Neuronal stem cell (in vitro differentiated cells): Measurements from ENCODE around the gene PLAGL1.

Source experiments
- DNase-seq: peaks from one replicate; pipeline ENCODE4 v3.0.0-alpha.2; 2013; ENCODE audit warnings: low spot score
- H2AFZ ChIP-seq: one replicate; pipeline ENCODE4 v1.6.1; 2013; ENCODE audit warnings: mild to moderate bottlenecking, low read length, inconsistent platforms
- H2AK5ac ChIP-seq: 2 replicates; pipeline ENCODE4 v1.6.1; 2013; ENCODE audit warnings: low read depth, mild to moderate bottlenecking, inconsistent platforms, low read length, moderate library complexity, mixed read lengths
- H2BK120ac ChIP-seq: 2 replicates; pipeline ENCODE4 v1.6.1; 2013; ENCODE audit warnings: low read depth, mild to moderate bottlenecking, inconsistent platforms, low read length, moderate library complexity, mixed read lengths
- H2BK12ac ChIP-seq: one replicate; pipeline ENCODE4 v1.6.1; 2013; ENCODE audit warnings: low read length, inconsistent platforms
- H2BK15ac ChIP-seq: 2 replicates; pipeline ENCODE4 v1.6.1; 2013; ENCODE audit warnings: mild to moderate bottlenecking, low read length, inconsistent platforms, mixed read lengths
- H2BK5ac ChIP-seq: one replicate; pipeline ENCODE4 v1.6.1; 2013; ENCODE audit warnings: inconsistent platforms, mild to moderate bottlenecking, low read length, moderate library complexity
- H3K14ac ChIP-seq: one replicate; pipeline ENCODE4 v1.6.1; 2013; ENCODE audit warnings: low read length, inconsistent platforms
- H3K18ac ChIP-seq: 2 replicates; pipeline ENCODE4 v1.6.1; 2013; ENCODE audit warnings: low read length, inconsistent platforms
- H3K23ac ChIP-seq: 2 replicates; pipeline ENCODE4 v1.6.1; 2013; ENCODE audit warnings: low read depth, mild to moderate bottlenecking, mixed read lengths, low read length, inconsistent platforms; ENCODE audit not compliant: poor library complexity
- H3K27ac ChIP-seq: replicated peaks from 3 replicates; pipeline ENCODE4 v1.5.1; 2013; ENCODE audit warnings: low read length, inconsistent platforms
- H3K27me3 ChIP-seq, 3 experiments: 2 replicates each; pipeline ENCODE4 v1.6.1; 2013; ENCODE audit warnings: low read length in 3 of 3, mild to moderate bottlenecking in 2 of 3, inconsistent platforms in 1 of 3, low read depth in 1 of 3, mixed read lengths in 1 of 3, moderate library complexity in 1 of 3; ENCODE audit not compliant: control insufficient read depth in 3 of 3, insufficient read depth in 3 of 3
- H3K36me3 ChIP-seq, 2 donors: replicated peaks in 1 of 2; 2 replicates each; pipeline ENCODE4 v1.6.1; 2013; ENCODE audit warnings: low read length in 2 of 2; ENCODE audit not compliant: control insufficient read depth in 2 of 2, insufficient read depth in 2 of 2
- H3K4ac ChIP-seq: 2 replicates; pipeline ENCODE4 v1.6.1; 2013; ENCODE audit warnings: inconsistent platforms, mild to moderate bottlenecking, low read length, moderate library complexity
- H3K4me1 ChIP-seq, 2 donors: 1 replicate in 1 of 2; 2 replicates in 1 of 2; pipeline ENCODE4 v1.6.1; 2013; ENCODE audit warnings: low read length in 2 of 2, low read depth in 1 of 2; ENCODE audit not compliant: control insufficient read depth in 2 of 2, insufficient read depth in 1 of 2
- H3K4me2 ChIP-seq: one replicate; pipeline ENCODE4 v1.6.1; 2013; ENCODE audit warnings: mild to moderate bottlenecking, low read length, inconsistent platforms; ENCODE audit not compliant: insufficient read depth, poor library complexity, severe bottlenecking
- H3K4me3 ChIP-seq, 2 donors: 2 replicates each; pipeline ENCODE4 v1.5.1; 2013; ENCODE audit warnings: low read length in 2 of 2, mild to moderate bottlenecking in 2 of 2, inconsistent platforms in 1 of 2, moderate library complexity in 1 of 2
- H3K79me1 ChIP-seq: one replicate; pipeline ENCODE4 v1.6.1; 2013; ENCODE audit warnings: low read depth, mild to moderate bottlenecking, inconsistent platforms, low read length, moderate library complexity
- H3K9ac ChIP-seq: one replicate; pipeline ENCODE4 v1.6.1; 2013; ENCODE audit warnings: mild to moderate bottlenecking, low read depth, low read length, inconsistent platforms; ENCODE audit not compliant: poor library complexity
- H3K9me3 ChIP-seq, 2 donors: replicated peaks in 1 of 2; 2 replicates each; pipeline versions ENCODE3 to v1.6.1; 2013; ENCODE audit warnings: low read length in 2 of 2, mild to moderate bottlenecking in 2 of 2, inconsistent platforms in 1 of 2, low read depth in 1 of 2, mixed read lengths in 1 of 2, moderate library complexity in 1 of 2; ENCODE audit not compliant: control insufficient read depth in 2 of 2, insufficient read depth in 1 of 2
- H4K8ac ChIP-seq: one replicate; pipeline ENCODE4 v1.6.1; 2013; ENCODE audit warnings: low read depth, mild to moderate bottlenecking, inconsistent platforms, low read length, moderate library complexity
- H4K91ac ChIP-seq: one replicate; pipeline ENCODE4 v1.6.1; 2013; ENCODE audit warnings: low read length, low read depth, mild to moderate bottlenecking, inconsistent platforms; ENCODE audit not compliant: poor library complexity
- WGBS, 2 donors: extraction: QIAGEN DNeasy Blood & Tissue Kit; methylation state at CpG; one replicate each; pipeline ENCODE4 v1.1.7; 2013; ENCODE audit warnings: missing lambda C conversion rate in 2 of 2, mixed read lengths in 1 of 2; ENCODE audit not compliant: insufficient read length in 2 of 2, insufficient replicate concordance in 1 of 2; ENCODE audit errors: extremely low coverage in 2 of 2; 5-methylcytosine and 5-hydroxymethylcytosine counted together

PLAGL1 gene

GRCh38 chr6:143966312-143966711 is 41.7 kb downstream of the PLAGL1 start:
- Histone ChIP-seq H3K27ac (no peak overlapping the region), H3K9ac (no peak overlapping the region), H2BK12ac (no peak overlapping the region), H2BK120ac (no peak overlapping the region), H3K4me3 (no peak overlapping the region), H3K4me2 (no peak overlapping the region), H3K4ac (no peak overlapping the region), H3K23ac (no peak overlapping the region), H3K9me3 (no peaks in the 10 kb centered on the region), H2AK5ac (no peak overlapping the region), H3K4me1 (peaks cover 16 to 48% of the 10 kb centered on the region in 2 donors), H2AFZ (no peak overlapping the region), H3K14ac (no peak overlapping the region), H3K27me3 (no peaks in the 10 kb centered on the region), H4K91ac (no peak overlapping the region), H3K36me3 (peaks cover 0 to 47% of the 10 kb centered on the region in 2 donors), H2BK15ac (no peak overlapping the region), H2BK5ac (no peak overlapping the region), H3K18ac (no peak overlapping the region), H4K8ac (no peak overlapping the region), H3K79me1 (no peaks in the 10 kb centered on the region)
- WGBS, 2 donors, result no CpG with 5 or more reads among the region's 1 CpG
- DNase-seq, result no peak

- Histone ChIP-seq H3K79me1 (no peaks in the 10 kb centered on the region), H3K23ac (no peak overlapping the region), H2AFZ (no peak overlapping the region), H3K4ac (no peak overlapping the region), H4K8ac (no peak overlapping the region), H3K4me2 (no peak overlapping the region), H3K27me3 (no peaks in the 10 kb centered on the region), H2BK12ac (no peak overlapping the region), H3K4me1 (peaks cover 18 to 49% of the 10 kb centered on the region in 2 donors), H3K9me3 (no peaks in the 10 kb centered on the region), H3K9ac (no peak overlapping the region), H3K18ac (peak overlapping the region; percentile 39), H2AK5ac (peak overlapping the region; percentile 53), H3K36me3 (peaks cover 0 to 47% of the 10 kb centered on the region in 2 donors), H4K91ac (peak overlapping the region; percentile 6), H2BK120ac (no peak overlapping the region), H2BK5ac (no peak overlapping the region), H2BK15ac (no peak overlapping the region), H3K27ac (no peak overlapping the region), H3K4me3 (no peak overlapping the region), H3K14ac (no peak overlapping the region)
- no CpG with 5 or more reads among the region's 6 CpGs for WGBS, 2 donors
- no peak for DNase-seq
Observed at GRCh38 chr6:143965503-143966171, 42.4 kb downstream of the PLAGL1 start.

- Histone ChIP-seq H3K27ac (no peak overlapping the region), H2AK5ac (no peak overlapping the region), H4K8ac (no peak overlapping the region), H3K18ac (peak overlapping the region; percentile 0), H3K9ac (no peak overlapping the region), H2AFZ (no peak overlapping the region), H4K91ac (no peak overlapping the region), H3K79me1 (no peaks in the 10 kb centered on the region), H3K4me2 (no peak overlapping the region), H3K23ac (no peak overlapping the region), H2BK15ac (no peak overlapping the region), H3K9me3 (no peaks in the 10 kb centered on the region), H3K27me3 (no peaks in the 10 kb centered on the region), H3K4me3 (no peak overlapping the region), H3K14ac (no peak overlapping the region), H3K4me1 (peaks cover 27 to 52% of the 10 kb centered on the region in 2 donors), H3K4ac (no peak overlapping the region), H2BK5ac (no peak overlapping the region), H3K36me3 (peaks cover 0 to 50% of the 10 kb centered on the region in 2 donors), H2BK120ac (no peak overlapping the region), H2BK12ac (no peak overlapping the region)
- no peak for DNase-seq
- WGBS, 2 donors, result no CpG with 5 or more reads among the region's 6 CpGs
Observed at GRCh38 chr6:143964674-143965081, 43.4 kb downstream of the PLAGL1 start.

GRCh38 chr6:143963158-143963919 is 44.7 kb downstream of the PLAGL1 start:
- Histone ChIP-seq H3K27ac (peak overlapping the region; percentile 93), H2AFZ (no peak overlapping the region), H2BK15ac (no peak overlapping the region)

More at GRCh38 chr6:143963158-143963919, 44.7 kb downstream of the PLAGL1 start:
- H3K27me3 ChIP-seq, result no peaks in the 10 kb centered on the region
- H4K91ac ChIP-seq, result no peak overlapping the region
- no peak overlapping the region for H3K4ac ChIP-seq
- H2BK12ac ChIP-seq, result no peak overlapping the region
- no peak for DNase-seq
- H3K4me2 ChIP-seq, result peak overlapping the region; percentile 28
- H4K8ac ChIP-seq, result no peak overlapping the region
- H3K9me3 ChIP-seq, result no peaks in the 10 kb centered on the region
- H3K4me1 ChIP-seq, result peaks cover 30 to 61% of the 10 kb centered on the region in 2 donors
- H2BK5ac ChIP-seq, result no peak overlapping the region
- peak overlapping the region; percentile 30 for H2BK120ac ChIP-seq
- H3K23ac ChIP-seq, result no peak overlapping the region
- H3K9ac ChIP-seq, result no peak overlapping the region
- no peaks in the 10 kb centered on the region for H3K79me1 ChIP-seq
- no CpG with 5 or more reads among the region's 7 CpGs for WGBS, 2 donors
- peak overlapping the region; percentile 76 for H3K18ac ChIP-seq
- H3K4me3 ChIP-seq, result no peak overlapping the region
- H3K36me3 ChIP-seq, result peaks cover 0 to 44% of the 10 kb centered on the region in 2 donors
- no peak overlapping the region for H2AK5ac ChIP-seq
- no peak overlapping the region for H3K14ac ChIP-seq
